ENCODE data around the gene SLC25A38. TPM values are rescaled to one million over a fixed set of nuclear protein-coding genes. Genes with fewer than 3 reads are reported as not detected.

Gene SLC25A38
- total and polyA plus RNA-seq, 9 of the 15 experiments (the other 6 are each of a cell fraction or from before 2014, with no cell fraction given), result 13.5 to 51.1 (median 30.6) TPM

- 0 out of 2 replicates have a peak, but pooled peaks have one; percentile 27 for TF ChIP-seq ZBTB9 (CRISPR knock-in tag; IDR thresholded peaks at IDR 0.05)
- peak; percentile 18; the same call in 1 of the 2 replicates for TF ChIP-seq THRB (CRISPR knock-in tag; conservative IDR thresholded peaks at IDR 0.05)
- peak; percentile 24; the same call in 1 of the 2 replicates for TF ChIP-seq ZKSCAN1 (IDR thresholded peaks at IDR 0.05; ENCODE audit: low read depth, low read length)
- 0 out of 2 replicates have a peak, but pooled peaks have one; percentile 18 for TF ChIP-seq CBX1 (IDR thresholded peaks at IDR 0.05; ENCODE audit: low read depth)
- peak; percentile 69 for TF ChIP-seq POLR2AphosphoS2 (IDR thresholded peaks at IDR 0.05; ENCODE audit: low read length)
- TF ChIP-seq EGR1 (conservative IDR thresholded peaks at IDR 0.05), result no peak
- no peak for TF ChIP-seq NR1H2 (CRISPR knock-in tag; IDR thresholded peaks at IDR 0.05)
- TF ChIP-seq SIRT6 (IDR thresholded peaks at IDR 0.05; ENCODE audit: low read depth, low read length), result peak; percentile 80
- no peak for TF ChIP-seq ZBTB7A (IDR thresholded peaks at IDR 0.05; ENCODE audit: borderline replicate concordance, control insufficient read depth, low read depth, low read length)
- peak; percentile 72 for TF ChIP-seq MYNN (IDR thresholded peaks at IDR 0.05)
- TF ChIP-seq MYNN (CRISPR knock-in tag; IDR thresholded peaks at IDR 0.05), result no peak
- peak; percentile 43 for TF ChIP-seq POLR2H (tag; IDR thresholded peaks at IDR 0.05; ENCODE audit: low read depth)
- no peak for TF ChIP-seq ZZZ3 (IDR thresholded peaks at IDR 0.05)
- peak; percentile 66 for TF ChIP-seq RBM39 (optimal IDR thresholded peaks at IDR 0.05; ENCODE audit: low read depth, low read length)
- peak; percentile 44; the same call in 1 of the 2 replicates for TF ChIP-seq ERF (CRISPR knock-in tag; IDR thresholded peaks at IDR 0.05)
- peak; percentile 14; the same call in 1 of the 2 replicates for TF ChIP-seq KHSRP (IDR thresholded peaks at IDR 0.05)
- peak; percentile 21 for TF ChIP-seq HMGN3 (IDR thresholded peaks at IDR 0.05; ENCODE audit: borderline replicate concordance, extremely low read depth, insufficient read length, low read depth, low read length)
- peak; percentile 77 for TF ChIP-seq SUPT5H (IDR thresholded peaks at IDR 0.05)
- TF ChIP-seq RBM22 (IDR thresholded peaks at IDR 0.05; ENCODE audit: low read depth, low read length, poor library complexity, severe bottlenecking), result peak; percentile 37
- peak; percentile 62 for TF ChIP-seq POLR2B (IDR thresholded peaks at IDR 0.05; ENCODE audit: low read depth, partially characterized antibody)
- peak; percentile 60; the same call in 1 of the 2 replicates for TF ChIP-seq POLR2G (IDR thresholded peaks at IDR 0.05; ENCODE audit: low read depth, low read length)
- TF ChIP-seq, protein P1, sequence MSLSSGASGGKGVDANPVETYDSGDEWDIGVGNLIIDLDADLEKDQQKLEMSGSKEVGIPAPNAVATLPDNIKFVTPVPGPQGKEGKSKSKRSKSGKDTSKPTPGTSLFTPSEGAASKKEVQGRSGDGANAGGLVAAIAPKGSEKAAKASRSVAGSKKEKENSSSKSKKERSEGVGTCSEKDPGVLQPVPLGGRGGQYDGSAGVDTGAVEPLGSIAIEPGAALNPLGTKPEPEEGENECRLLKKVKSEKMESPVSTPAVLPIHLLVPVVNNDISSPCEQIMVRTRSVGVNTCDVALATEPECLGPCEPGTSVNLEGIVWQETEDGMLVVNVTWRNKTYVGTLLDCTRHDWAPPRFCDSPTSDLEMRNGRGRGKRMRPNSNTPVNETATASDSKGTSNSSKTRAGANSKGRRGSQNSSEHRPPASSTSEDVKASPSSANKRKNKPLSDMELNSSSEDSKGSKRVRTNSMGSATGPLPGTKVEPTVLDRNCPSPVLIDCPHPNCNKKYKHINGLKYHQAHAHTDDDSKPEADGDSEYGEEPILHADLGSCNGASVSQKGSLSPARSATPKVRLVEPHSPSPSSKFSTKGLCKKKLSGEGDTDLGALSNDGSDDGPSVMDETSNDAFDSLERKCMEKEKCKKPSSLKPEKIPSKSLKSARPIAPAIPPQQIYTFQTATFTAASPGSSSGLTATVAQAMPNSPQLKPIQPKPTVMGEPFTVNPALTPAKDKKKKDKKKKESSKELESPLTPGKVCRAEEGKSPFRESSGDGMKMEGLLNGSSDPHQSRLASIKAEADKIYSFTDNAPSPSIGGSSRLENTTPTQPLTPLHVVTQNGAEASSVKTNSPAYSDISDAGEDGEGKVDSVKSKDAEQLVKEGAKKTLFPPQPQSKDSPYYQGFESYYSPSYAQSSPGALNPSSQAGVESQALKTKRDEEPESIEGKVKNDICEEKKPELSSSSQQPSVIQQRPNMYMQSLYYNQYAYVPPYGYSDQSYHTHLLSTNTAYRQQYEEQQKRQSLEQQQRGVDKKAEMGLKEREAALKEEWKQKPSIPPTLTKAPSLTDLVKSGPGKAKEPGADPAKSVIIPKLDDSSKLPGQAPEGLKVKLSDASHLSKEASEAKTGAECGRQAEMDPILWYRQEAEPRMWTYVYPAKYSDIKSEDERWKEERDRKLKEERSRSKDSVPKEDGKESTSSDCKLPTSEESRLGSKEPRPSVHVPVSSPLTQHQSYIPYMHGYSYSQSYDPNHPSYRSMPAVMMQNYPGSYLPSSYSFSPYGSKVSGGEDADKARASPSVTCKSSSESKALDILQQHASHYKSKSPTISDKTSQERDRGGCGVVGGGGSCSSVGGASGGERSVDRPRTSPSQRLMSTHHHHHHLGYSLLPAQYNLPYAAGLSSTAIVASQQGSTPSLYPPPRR (CRISPR knock-in tag; IDR thresholded peaks at IDR 0.05; ENCODE audit: borderline replicate concordance), result no peak
- TF ChIP-seq TAF9B (IDR thresholded peaks at IDR 0.05; ENCODE audit: partially characterized antibody), result no peak
- TF ChIP-seq FOS (IDR thresholded peaks at IDR 0.05; ENCODE audit: extremely low read depth, insufficient read length), result no peak
Observed at GRCh38 chr3:39414421-39414907, 31.3 kb downstream of the SLC25A38 start (continued).

Data from K562 (cell line).